CD4-positive, alpha-beta T cell treated with Interferon gamma for 1 hour (primary cell): ENCODE data around the gene TPCN1.

Experiments
- DNase-seq: peaks from one replicate; pipeline ENCODE4 v3.0.0-alpha.2; 2020

Gene TPCN1

DNA sequence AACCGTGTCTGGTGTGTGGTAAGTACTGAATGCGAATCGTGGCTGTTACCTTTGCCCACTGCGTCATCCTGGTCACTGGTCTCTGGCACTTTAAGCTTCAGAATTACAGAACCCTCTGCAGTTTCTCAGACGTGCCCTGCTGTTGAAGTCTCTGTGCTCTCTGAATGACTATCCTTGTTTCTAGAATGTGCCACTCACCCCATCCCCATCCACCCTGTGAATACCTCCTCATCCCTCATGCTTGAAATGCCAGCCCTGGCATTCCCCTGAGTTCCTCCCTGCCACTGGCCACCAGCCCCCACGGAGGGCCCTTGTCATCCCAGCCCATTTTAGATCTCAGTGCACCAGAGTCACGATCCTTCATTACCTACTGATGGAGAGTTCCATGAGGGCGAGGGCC lies 21.3 kb downstream of the TPCN1 start:
- no peak for DNase-seq

- DNase-seq = no peak
Observed at GRCh38 chr12:113244047-113244460, 22.8 kb downstream of the TPCN1 start.

GRCh38 chr12:113244478-113244958 lies 23.3 kb downstream of the TPCN1 start:
- DNase-seq = no peak

- no peak for DNase-seq
Observed at GRCh38 chr12:113245695-113246477, 24.6 kb downstream of the TPCN1 start.

- no peak for DNase-seq
Observed at GRCh38 chr12:113246478-113247122, 25.3 kb downstream of the TPCN1 start.

DNA sequence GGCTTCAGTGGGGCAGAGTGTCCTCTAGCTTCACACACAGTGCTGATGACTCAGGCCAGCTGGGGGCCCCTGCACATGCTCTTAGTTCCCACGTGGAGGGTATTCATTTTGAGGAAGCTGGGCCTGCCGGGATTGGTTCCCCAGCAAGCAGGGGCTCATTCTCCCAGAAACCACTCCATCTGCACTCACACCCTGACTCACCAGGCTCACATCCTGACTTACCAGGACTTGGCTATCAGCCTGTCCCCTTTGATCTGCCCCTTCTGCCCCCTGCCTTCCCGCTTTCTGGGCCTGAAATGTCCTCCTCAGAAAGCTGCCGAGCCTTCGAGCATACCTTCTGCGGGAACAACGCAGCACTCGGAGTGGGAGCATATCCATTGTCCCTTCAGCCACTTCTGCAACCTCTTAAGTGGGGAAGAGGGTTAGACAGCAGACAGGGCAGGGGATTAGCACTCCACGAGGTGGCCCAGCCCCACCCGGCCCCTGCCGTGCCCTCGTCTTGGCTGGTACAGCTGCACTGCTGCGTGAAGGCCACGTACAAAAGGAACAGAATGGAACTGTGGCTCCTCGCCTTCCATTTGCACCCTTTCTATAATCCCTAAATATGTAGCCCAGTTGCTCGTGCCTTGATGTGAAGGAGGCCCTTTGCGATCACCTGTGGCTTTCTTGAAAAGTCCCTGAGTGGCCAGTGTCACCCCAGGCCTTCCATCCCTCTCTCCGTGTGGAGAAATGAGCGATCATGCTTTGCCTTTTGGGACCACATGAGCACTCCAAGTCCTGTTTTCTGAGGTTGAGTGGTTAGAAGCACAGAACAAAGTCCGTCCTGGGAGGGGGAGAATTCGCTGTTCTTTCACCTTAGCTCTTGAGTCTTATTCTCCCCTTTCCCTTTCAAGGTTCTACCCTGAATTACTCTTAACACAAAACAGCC lies 26.1 kb downstream of the TPCN1 start:
- no peak for DNase-seq

DNA sequence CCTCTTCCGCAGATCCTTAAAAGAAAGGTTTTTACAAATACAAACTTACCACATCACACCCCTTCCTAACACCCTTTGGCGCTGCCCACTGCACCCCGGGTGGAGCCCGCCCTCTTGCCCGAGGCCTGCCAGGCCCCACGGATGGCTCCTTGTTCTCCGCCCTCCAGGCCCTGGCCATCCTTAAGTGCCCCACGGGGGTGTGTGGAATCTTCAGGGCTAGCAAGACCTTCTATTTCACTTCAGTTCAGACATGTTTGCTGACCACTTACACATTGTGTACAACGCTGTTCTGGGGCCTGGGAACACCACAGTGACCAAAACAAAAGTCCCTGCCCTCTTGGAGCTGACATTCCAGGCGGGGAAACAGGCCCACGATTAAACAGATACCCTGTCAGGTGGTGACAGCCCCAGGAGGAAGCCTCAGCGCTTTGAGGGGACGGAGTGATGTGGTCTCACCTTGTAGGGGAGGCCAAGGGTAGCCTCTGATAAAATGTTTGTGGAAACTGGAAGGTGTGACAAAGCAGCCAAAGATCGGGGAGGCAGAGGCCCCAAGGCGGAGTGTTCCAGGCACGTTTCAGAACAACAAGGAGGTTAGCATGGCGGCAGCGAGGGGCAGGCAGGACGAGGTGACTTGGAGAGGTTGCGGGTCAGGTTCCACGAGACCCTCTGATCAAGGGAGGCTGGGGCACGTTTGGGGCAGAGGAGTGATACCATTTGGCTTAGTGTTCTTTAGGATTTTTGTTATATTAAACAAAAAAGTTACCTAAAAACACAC lies 27.0 kb downstream of the TPCN1 start:
- DNase-seq = no peak

- DNase-seq = no peak
Observed at GRCh38 chr12:113248842-113249435, 27.7 kb downstream of the TPCN1 start.

GRCh38 chr12:113249546-113249945 lies 28.3 kb downstream of the TPCN1 start:
- no peak for DNase-seq

GRCh38 chr12:113250045-113250444 lies 28.8 kb downstream of the TPCN1 start:
- no peak for DNase-seq

GRCh38 chr12:113251404-113252070 lies 30.3 kb downstream of the TPCN1 start:
- DNase-seq = no peak

GRCh38 chr12:113252494-113252893 lies 31.2 kb downstream of the TPCN1 start:
- no peak for DNase-seq

GRCh38 chr12:113253532-113254285 lies 32.4 kb downstream of the TPCN1 start:
- no peak for DNase-seq

- no peak for DNase-seq
Observed at GRCh38 chr12:113254298-113254697, 33.0 kb downstream of the TPCN1 start.

DNA sequence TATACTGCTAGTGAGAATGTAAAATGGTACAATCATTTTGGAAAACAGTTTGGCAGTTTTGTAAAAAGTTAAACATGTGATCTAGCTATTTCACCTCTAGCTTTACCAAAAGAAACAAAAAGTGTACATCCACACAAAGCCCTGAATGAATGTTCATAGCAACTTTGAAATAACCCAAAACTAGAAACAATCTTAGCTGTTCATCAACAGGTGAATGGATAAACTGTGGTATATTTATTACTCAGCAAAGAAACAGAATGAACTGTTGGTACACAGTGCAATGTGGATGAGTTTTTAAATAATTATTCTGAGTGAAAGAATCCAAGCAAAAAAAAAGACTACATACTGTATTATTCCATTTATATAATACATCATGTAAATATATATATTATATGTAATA lies 36.3 kb downstream of the TPCN1 start:
- DNase-seq = no peak

- DNase-seq = no peak
Observed at GRCh38 chr12:113260127-113260526, 38.9 kb downstream of the TPCN1 start.

- no peak for DNase-seq
Observed at GRCh38 chr12:113260636-113261300, 39.5 kb downstream of the TPCN1 start.

- DNase-seq = no peak
Observed at GRCh38 chr12:113261847-113262470, 40.7 kb downstream of the TPCN1 start.

GRCh38 chr12:113262710-113263109 lies 41.4 kb downstream of the TPCN1 start:
- DNase-seq = no peak
